H9 (cell line): ENCODE measurements around the gene GRID1. TPM values are rescaled to one million over a fixed set of nuclear protein-coding genes. Genes with fewer than 3 reads are reported as not detected.

Source experiments
- DNase-seq: peaks from one replicate; pipeline ENCODE4 v3.0.0-alpha.2; 2017
- H2AFZ ChIP-seq: one replicate; pipeline ENCODE4 v1.6.1; 2013; ENCODE audit warnings: mild to moderate bottlenecking, low read length, control low read depth, moderate library complexity
- H2AK5ac ChIP-seq: 2 replicates; pipeline ENCODE4 v1.6.1; 2013; ENCODE audit warnings: low read length, control low read depth, mixed read lengths; ENCODE audit not compliant: insufficient read length
- H2BK120ac ChIP-seq: one replicate; pipeline ENCODE4 v1.6.1; 2013; ENCODE audit warnings: low read depth, mild to moderate bottlenecking, low read length, control low read depth, inconsistent platforms; ENCODE audit not compliant: poor library complexity, severe bottlenecking
- H2BK12ac ChIP-seq: 2 replicates; pipeline ENCODE4 v1.6.1; 2013; ENCODE audit warnings: low read length, control low read depth, mixed read lengths, low read depth; ENCODE audit not compliant: insufficient read length
- H2BK15ac ChIP-seq: 2 replicates; pipeline ENCODE4 v1.6.1; 2013; ENCODE audit warnings: low read depth, low read length, control low read depth
- H2BK20ac ChIP-seq: one replicate; pipeline ENCODE4 v1.6.1; 2013; ENCODE audit warnings: low read depth, mild to moderate bottlenecking, low read length, control low read depth, inconsistent platforms; ENCODE audit not compliant: poor library complexity, severe bottlenecking
- H2BK5ac ChIP-seq: 2 replicates; pipeline ENCODE4 v1.6.1; 2013; ENCODE audit warnings: low read length, control low read depth, mixed read lengths; ENCODE audit not compliant: insufficient read length
- H3K14ac ChIP-seq: 2 replicates; pipeline ENCODE4 v1.6.1; 2013; ENCODE audit warnings: low read length, control low read depth; ENCODE audit not compliant: insufficient read depth
- H3K18ac ChIP-seq: 2 replicates; pipeline ENCODE4 v1.6.1; 2013; ENCODE audit warnings: low read depth, mild to moderate bottlenecking, mixed read lengths, low read length, control low read depth; ENCODE audit not compliant: insufficient read length
- H3K23ac ChIP-seq: 2 replicates; pipeline ENCODE4 v1.6.1; 2013; ENCODE audit warnings: low read length, control low read depth, mixed read lengths, low read depth; ENCODE audit not compliant: insufficient read length
- H3K23me2 ChIP-seq: 2 replicates; pipeline ENCODE4 v1.6.1; 2013; ENCODE audit warnings: low read depth, mild to moderate bottlenecking, mixed read lengths, low read length, control low read depth; ENCODE audit not compliant: insufficient read length, poor library complexity, severe bottlenecking
- H3K27ac ChIP-seq: 2 replicates; pipeline ENCODE4 v1.5.1; 2013; ENCODE audit warnings: low read length, control low read depth, mixed read lengths, low read depth; ENCODE audit not compliant: insufficient read length
- H3K27me3 ChIP-seq: 2 replicates; pipeline ENCODE4 v1.6.1; 2013; ENCODE audit warnings: low read length, control low read depth, inconsistent platforms; ENCODE audit not compliant: insufficient read depth
- H3K4ac ChIP-seq: 2 replicates; pipeline ENCODE4 v1.6.1; 2013; ENCODE audit warnings: low read depth, mild to moderate bottlenecking, control low read depth, inconsistent platforms, low read length, moderate library complexity
- H3K4me1 ChIP-seq: 2 replicates; pipeline ENCODE4 v1.6.1; 2013; ENCODE audit warnings: low read length, control low read depth, inconsistent platforms; ENCODE audit not compliant: insufficient read depth
- H3K4me2 ChIP-seq: 2 replicates; pipeline ENCODE4 v1.6.1; 2013; ENCODE audit warnings: low read length, control low read depth, mixed read lengths; ENCODE audit not compliant: insufficient read length, insufficient read depth
- H3K56ac ChIP-seq: 2 replicates; pipeline ENCODE4 v1.6.1; 2013; ENCODE audit warnings: low read depth, mild to moderate bottlenecking, mixed read lengths, low read length, control low read depth; ENCODE audit not compliant: insufficient read length
- H3K79me1 ChIP-seq: 2 replicates; pipeline ENCODE4 v1.6.1; 2013; ENCODE audit warnings: low read depth, mild to moderate bottlenecking, moderate library complexity, low read length, control low read depth, inconsistent platforms; ENCODE audit not compliant: insufficient read depth, poor library complexity, severe bottlenecking
- H3K79me2 ChIP-seq: 2 replicates; pipeline ENCODE4 v1.6.1; 2013; ENCODE audit warnings: low read length, control low read depth, inconsistent platforms; ENCODE audit not compliant: insufficient read depth
- H3K9ac ChIP-seq: 2 replicates; pipeline ENCODE4 v1.6.1; 2013; ENCODE audit warnings: low read length, control low read depth, mixed read lengths; ENCODE audit not compliant: insufficient read length; ENCODE audit errors: extremely low read depth
- H3K9me3 ChIP-seq: one replicate; pipeline ENCODE4 v1.6.1; 2013; ENCODE audit warnings: low read depth, low read length, inconsistent platforms; ENCODE audit not compliant: control insufficient read depth
- H3T11ph ChIP-seq: one replicate; pipeline ENCODE4 v1.6.1; 2013; ENCODE audit warnings: mild to moderate bottlenecking, low read length, control low read depth, inconsistent platforms
- H4K20me1 ChIP-seq: one replicate; pipeline ENCODE4 v1.6.1; 2013; ENCODE audit not compliant: control insufficient read depth, insufficient read length, insufficient read depth
- H4K5ac ChIP-seq: 2 replicates; pipeline ENCODE4 v1.6.1; 2013; ENCODE audit warnings: low read depth, mild to moderate bottlenecking, mixed read lengths, low read length, control low read depth; ENCODE audit not compliant: insufficient read length
- H4K8ac ChIP-seq: replicated peaks from 2 replicates; pipeline ENCODE4 v1.6.1; 2013; ENCODE audit warnings: low read length, control low read depth, mixed read lengths, low read depth; ENCODE audit not compliant: insufficient read length
- H4K91ac ChIP-seq: 2 replicates; pipeline ENCODE4 v1.6.1; 2013; ENCODE audit warnings: low read depth, mild to moderate bottlenecking, moderate library complexity, mixed read lengths, low read length, control low read depth; ENCODE audit not compliant: insufficient read length
- H3K27ac Mint-ChIP-seq, 3 experiments: 2 replicates in 2 of 3; 3 replicates in 1 of 3; pipeline ENCODE4 v1.8.0; 2020 to 2021; ENCODE audit warnings: mixed read lengths in 3 of 3, mild to moderate bottlenecking in 1 of 3, moderate library complexity in 1 of 3
- H3K27me3 Mint-ChIP-seq: 2 replicates; pipeline ENCODE4 v1.8.0; 2021; ENCODE audit warnings: low read depth, mild to moderate bottlenecking, moderate library complexity, mixed read lengths
- H3K36me3 Mint-ChIP-seq, 3 experiments: 2 replicates in 2 of 3; 3 replicates in 1 of 3; pipeline ENCODE4 v1.8.0; 2020 to 2021; ENCODE audit warnings: low read depth in 3 of 3, mixed read lengths in 3 of 3; ENCODE audit not compliant: insufficient read depth in 1 of 3
- H3K4me1 Mint-ChIP-seq, 2 experiments: 2 replicates each; pipeline ENCODE4 v1.8.0; 2020; ENCODE audit warnings: mixed read lengths in 2 of 2
- H3K4me3 Mint-ChIP-seq, 2 experiments: 2 replicates in 1 of 2; 3 replicates in 1 of 2; pipeline ENCODE4 v1.8.0; 2020 to 2021; ENCODE audit warnings: mild to moderate bottlenecking in 2 of 2, mixed read lengths in 2 of 2, moderate library complexity in 1 of 2
- H3K9me3 Mint-ChIP-seq, 2 experiments: 2 replicates in 1 of 2; 3 replicates in 1 of 2; pipeline ENCODE4 v1.8.0; 2020; ENCODE audit warnings: mild to moderate bottlenecking in 2 of 2, mixed read lengths in 2 of 2, moderate library complexity in 1 of 2
- WGBS: extraction: QIAGEN DNeasy Blood & Tissue Kit; methylation state at CpG from one replicate; pipeline ENCODE4 v1.1.7; 2013; ENCODE audit warnings: missing lambda C conversion rate, low lambda C conversion rate, mixed read lengths; ENCODE audit not compliant: insufficient read length; ENCODE audit errors: extremely low coverage; 5-methylcytosine and 5-hydroxymethylcytosine counted together
- total RNA-seq: library from RNA; stranded (reverse); gene quantifications from 2 replicates; pipeline ENCODE4 v1.2.1, GENCODE V29; 2021
- TF ChIP-seq, protein P1 (sequence below): fragments of 200-600 bp; sonication (generic); conservative IDR thresholded peaks from 3 replicates; pipeline ENCODE4 v1.8.0; 2021; ENCODE audit warnings: antibody characterized with exemption, mild to moderate bottlenecking

Gene GRID1
- total RNA-seq, 1 experiment from 2014 or later: 0.35 TPM

DNA sequence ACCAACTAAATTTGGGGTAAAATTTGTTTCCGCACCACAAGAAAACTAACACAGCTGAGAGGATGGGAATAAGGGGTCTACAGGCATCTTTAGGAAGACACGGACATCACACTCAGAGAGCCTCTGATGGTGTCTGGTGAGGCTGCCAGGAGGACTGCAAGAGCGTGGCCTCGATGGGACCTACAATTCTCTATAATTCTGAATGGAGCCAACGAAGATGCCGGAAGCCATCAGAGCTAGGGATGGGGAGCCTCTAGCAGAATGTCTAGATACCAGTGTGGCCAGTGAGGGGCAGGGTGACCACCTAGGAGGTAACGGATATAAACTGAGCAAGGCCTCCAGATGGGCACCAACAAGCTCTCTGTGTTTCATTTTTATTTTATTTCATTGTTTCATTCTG lies 7.5 kb downstream of the GRID1 start:
- Histone ChIP-seq H4K20me1 (no peaks in the 10 kb centered on the region), H2BK12ac (no peak overlapping the region), H3K14ac (no peak overlapping the region), H2AFZ (no peak overlapping the region), H4K91ac (no peak overlapping the region), H3K23me2 (peaks cover 7% of the 10 kb centered on the region), H3K27ac (no peak overlapping the region), H2BK20ac (no peak overlapping the region), H3K79me1 (no peaks in the 10 kb centered on the region), H4K8ac (no peak overlapping the region), H3K23ac (no peak overlapping the region), H2BK5ac (no peak overlapping the region), H2BK120ac (no peak overlapping the region), H3K56ac (no peak overlapping the region), H3K4me2 (no peak overlapping the region), H2BK15ac (no peak overlapping the region), H3K27me3 (peaks cover 21% of the 10 kb centered on the region), H3T11ph (no peak overlapping the region), H3K9ac (no peak overlapping the region), H4K5ac (no peak overlapping the region), H3K4ac (no peak overlapping the region), H3K9me3 (no peaks in the 10 kb centered on the region), H3K79me2 (no peaks in the 10 kb centered on the region), H3K18ac (no peak overlapping the region), H2AK5ac (no peak overlapping the region), H3K4me1 (no peaks in the 10 kb centered on the region)
- Mint-ChIP-seq H3K4me3 (no peak overlapping the region), H3K4me1 (peaks cover 7 to 10% of the 10 kb centered on the region in 2 experiments), H3K27me3 (peaks cover 74% of the 10 kb centered on the region), H3K9me3 (peaks cover 0 to under 1% of the 10 kb centered on the region in 2 experiments; a peak in 1 of 5 replicates), H3K27ac (no peak overlapping the region), H3K36me3 (no peaks in the 10 kb centered on the region)
- DNase-seq: no peak
- no CpG with 5 or more reads among the region's 7 CpGs for WGBS
- TF ChIP-seq, protein P1, sequence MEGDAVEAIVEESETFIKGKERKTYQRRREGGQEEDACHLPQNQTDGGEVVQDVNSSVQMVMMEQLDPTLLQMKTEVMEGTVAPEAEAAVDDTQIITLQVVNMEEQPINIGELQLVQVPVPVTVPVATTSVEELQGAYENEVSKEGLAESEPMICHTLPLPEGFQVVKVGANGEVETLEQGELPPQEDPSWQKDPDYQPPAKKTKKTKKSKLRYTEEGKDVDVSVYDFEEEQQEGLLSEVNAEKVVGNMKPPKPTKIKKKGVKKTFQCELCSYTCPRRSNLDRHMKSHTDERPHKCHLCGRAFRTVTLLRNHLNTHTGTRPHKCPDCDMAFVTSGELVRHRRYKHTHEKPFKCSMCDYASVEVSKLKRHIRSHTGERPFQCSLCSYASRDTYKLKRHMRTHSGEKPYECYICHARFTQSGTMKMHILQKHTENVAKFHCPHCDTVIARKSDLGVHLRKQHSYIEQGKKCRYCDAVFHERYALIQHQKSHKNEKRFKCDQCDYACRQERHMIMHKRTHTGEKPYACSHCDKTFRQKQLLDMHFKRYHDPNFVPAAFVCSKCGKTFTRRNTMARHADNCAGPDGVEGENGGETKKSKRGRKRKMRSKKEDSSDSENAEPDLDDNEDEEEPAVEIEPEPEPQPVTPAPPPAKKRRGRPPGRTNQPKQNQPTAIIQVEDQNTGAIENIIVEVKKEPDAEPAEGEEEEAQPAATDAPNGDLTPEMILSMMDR: no peak
